ENCODE measurements around the gene RPS6KA2. TPM values are rescaled to one million over a fixed set of nuclear protein-coding genes. Genes with fewer than 3 reads are reported as not detected.
"Not testable (repeated sequence)": the region's sequence is repeated elsewhere in the genome, so short reads cannot be mapped to it uniquely, and the experiment has no call there.

RPS6KA2 gene
- total RNA-seq, 1 experiment from 2014 or later = 2.3 TPM

DNA sequence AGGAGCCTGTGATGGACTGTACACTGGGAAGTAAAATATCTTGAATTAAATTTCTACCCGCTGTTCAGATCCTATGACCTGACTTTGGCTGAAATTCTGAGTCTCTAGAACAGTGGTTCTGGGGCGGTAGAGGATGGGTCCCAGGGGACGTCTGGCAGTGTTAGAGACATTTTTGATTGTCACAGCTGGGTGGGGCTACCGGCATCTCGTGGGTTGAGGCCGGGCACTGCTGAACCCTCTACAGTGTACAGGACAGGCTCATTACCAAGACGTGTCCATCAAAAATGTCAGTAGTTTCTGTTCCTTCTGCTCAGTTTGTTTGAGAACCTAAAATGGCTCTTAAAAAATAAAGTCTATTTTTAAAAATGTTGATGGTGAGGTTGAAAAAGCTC lies 11.5 kb upstream of the RPS6KA2 start:
- in situ Hi-C loops (cut with HindIII; ENCODE audit: low pct_unique_long_range_greater_than_20kb, low sequenced_read_pairs) = no loop called here
- no peak for DNase-seq (ENCODE audit: low read depth)

DNA sequence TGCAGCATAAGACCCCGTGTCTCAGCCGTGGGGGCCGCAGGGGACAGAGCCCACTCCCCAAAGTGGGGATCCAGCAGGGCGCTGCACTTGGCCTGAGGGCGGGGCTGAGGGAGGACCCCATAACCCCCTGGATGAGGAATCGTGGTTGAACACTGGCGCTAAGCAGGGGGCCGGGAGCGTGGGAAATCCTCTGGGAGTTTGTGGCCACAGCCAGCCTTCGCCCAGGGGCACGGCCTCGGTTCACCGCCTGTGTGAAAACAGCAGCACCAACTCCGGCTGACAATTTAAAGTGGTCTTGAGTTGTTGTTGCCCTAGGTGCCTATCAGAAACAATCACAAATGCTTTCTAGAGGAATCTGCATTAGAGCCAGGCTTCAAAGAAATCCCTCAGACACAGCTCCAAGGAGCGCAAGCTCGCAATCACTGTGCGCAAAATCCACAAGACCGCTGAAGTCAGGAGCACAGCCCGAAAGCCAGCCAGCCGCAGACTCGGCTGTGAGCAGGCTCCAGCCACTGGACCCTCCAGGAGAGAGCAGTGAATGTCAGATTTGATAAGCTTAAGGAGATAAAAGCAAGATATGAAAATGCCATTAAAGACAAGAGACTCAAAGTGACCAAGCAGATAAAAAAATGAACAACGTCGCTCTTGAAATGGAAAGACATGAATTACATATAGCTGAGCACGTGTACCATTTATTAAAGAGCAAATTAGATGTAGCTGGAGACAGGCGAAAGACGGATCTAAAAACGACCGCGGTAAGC lies 10.9 kb upstream of the RPS6KA2 start:
- in situ Hi-C loops (cut with HindIII; ENCODE audit: low pct_unique_long_range_greater_than_20kb, low sequenced_read_pairs) = no loop called here
- no peak for DNase-seq (ENCODE audit: low read depth)

DNA sequence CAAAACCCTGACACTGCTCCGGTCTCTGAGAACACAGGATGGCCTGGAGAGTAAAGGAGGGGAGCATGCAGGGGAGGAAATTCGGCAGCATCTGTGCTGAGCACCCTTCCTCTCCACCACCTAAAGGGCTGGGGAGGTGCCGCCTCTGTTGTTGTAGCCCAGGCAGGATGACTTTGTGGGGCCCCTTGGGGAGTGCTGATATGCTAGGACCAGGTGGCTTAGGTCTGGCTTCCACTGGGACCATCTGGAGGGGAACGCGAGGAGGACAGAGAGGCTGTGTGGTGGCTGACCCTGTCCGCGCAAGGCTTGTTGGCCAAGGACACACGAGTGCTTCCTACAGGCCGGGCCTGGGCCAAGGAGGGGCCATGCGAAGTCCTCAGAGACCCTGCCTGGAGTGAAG lies 9.9 kb upstream of the RPS6KA2 start:
- DNase-seq (ENCODE audit: low read depth) = no peak
- in situ Hi-C loops (cut with HindIII; ENCODE audit: low pct_unique_long_range_greater_than_20kb, low sequenced_read_pairs) = no loop called here

DNA sequence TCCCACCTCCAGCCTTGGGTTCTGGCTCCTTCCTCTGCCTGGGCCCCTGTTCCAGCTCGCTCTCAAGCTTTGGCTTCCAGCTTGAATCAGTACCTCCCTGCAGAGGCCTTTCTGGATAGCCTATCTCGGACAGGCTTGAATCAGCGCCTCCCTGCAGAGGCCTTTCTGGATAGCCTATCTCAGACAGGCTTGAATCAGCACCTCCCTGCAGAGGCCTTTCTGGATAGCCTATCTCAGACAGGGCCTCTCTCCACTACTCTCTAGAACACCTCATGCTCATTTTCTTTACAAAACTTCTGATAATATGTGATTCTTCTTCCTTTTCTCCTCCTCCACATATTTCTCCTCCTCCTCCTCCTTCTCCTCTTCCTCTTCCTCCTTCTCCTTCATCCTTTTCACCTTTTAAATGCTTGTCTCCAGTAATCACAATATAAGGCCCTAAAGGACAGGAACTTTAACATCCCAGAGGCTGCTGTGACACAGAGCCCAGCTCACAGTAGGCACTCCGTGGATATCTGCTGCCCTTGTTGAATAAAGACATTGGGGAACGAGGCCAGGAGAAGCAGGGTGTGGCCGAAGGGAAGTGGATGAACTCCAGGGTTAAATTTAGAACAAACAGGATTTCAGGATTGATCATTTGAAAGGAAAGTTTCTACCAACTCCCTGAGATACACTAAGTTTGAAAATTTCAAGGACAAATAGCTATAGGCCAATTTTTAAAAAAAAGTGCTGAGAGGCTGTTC lies 9.3 kb upstream of the RPS6KA2 start:
- in situ Hi-C loops (cut with HindIII; ENCODE audit: low pct_unique_long_range_greater_than_20kb, low sequenced_read_pairs) = no loop called here
- DNase-seq (ENCODE audit: low read depth) = no peak

DNA sequence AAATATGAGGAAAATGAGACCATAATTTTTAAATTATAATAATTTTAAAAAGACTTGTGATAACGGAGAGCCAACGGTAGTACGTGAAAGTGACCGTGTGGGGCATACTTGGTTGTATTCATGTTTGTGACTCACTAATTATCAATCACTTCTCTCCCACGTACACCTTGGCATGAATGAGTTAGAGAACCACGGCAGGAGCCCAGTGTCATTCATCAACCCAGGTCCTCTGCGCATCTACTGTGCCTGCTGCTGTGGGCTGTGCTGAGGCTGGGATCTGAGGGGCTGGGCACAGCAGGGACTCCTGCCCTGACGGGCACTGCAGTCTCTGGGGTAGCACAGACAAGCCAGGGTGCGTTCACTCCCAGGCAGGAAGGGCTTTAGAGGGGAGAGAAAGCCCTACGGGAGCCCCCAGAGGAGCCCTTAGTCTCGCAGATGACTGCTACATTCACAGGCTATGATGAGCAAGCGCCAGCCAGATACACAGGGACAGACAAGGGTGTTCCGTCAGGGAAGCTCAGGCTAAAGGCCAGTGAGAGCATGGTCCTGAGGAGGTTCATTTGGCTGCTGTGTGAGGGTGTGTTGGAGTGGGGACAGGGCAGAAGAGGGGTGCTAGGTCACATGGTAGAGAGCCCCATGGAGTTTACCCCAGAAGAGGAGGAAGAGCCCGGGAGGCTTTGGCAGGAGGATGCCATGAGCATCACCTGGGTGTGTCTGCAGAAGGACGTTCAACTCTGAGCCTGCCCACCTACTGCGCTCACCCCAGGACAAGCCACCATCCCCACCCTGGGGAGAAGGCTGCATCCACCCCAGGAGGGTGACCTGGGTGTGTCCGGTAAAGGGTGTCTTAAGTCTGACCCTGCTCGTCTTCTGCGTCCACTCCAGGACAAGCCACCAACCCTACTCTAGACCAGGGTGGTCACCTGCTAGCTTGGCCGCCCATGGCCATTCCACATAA lies 8.2 kb upstream of the RPS6KA2 start:
- DNase-seq (ENCODE audit: low read depth) = no peak
- in situ Hi-C loops (cut with HindIII; ENCODE audit: low pct_unique_long_range_greater_than_20kb, low sequenced_read_pairs) = no loop called here

DNA sequence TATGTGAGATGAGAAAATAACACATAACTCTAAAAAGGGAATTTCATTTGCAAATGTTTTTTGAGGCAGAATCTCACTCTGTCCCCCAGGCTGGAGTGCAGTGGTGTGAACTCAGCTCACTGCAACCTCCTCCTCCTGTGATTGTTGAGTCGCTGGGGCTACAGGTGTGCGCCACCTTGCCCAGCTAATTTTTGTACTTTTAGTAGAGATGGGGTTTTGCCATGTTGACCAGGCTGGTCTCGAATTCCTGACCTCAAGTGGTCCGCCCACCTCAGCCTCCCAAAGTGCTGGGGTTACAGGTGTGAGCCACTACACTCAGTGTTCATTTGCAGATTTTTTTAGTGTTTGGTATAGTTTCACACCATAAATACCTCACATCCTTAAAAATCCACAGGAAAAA lies 7.5 kb upstream of the RPS6KA2 start:
- in situ Hi-C loops (cut with HindIII; ENCODE audit: low pct_unique_long_range_greater_than_20kb, low sequenced_read_pairs); DNase-seq (ENCODE audit: low read depth): not testable (repeated sequence)

DNA sequence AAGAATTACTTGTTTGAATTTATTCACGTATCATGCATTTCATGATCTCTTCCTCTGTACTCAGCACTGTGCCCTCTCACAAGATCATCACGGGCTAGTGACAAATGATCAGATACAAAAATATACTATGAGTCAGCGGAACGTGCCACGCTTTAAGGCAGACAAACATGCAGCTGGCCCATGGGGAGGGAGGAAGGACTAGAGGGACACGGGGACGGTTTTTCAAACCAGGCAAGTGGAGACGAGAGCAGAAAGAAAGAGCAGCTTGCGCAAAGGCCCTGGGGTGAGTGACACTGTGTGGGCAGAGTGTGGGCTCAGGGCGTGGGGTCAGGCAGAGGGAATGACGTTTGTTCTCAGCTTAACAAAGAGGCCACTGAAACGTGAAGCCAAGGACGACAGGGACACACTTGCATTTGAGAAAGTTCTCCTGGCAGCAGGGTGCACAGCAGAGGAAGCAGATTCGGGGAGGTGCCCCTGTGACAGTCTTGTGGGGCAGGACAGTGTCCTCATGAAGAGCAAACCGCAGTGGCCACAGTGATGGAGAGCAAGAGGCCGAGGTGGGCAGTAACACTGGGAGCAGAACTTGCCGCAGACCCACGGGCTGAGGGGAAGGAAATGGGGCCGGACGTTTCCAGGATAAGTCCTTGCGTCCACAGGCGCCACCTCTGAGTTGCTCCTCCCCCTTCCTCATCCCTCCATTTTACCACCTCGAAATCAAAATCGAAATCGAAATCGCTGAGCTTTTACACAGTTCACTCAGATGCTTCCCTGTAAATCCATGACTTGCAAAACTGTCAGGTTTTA lies 6.9 kb upstream of the RPS6KA2 start:
- in situ Hi-C loops (cut with HindIII; ENCODE audit: low pct_unique_long_range_greater_than_20kb, low sequenced_read_pairs) = no loop called here

DNA sequence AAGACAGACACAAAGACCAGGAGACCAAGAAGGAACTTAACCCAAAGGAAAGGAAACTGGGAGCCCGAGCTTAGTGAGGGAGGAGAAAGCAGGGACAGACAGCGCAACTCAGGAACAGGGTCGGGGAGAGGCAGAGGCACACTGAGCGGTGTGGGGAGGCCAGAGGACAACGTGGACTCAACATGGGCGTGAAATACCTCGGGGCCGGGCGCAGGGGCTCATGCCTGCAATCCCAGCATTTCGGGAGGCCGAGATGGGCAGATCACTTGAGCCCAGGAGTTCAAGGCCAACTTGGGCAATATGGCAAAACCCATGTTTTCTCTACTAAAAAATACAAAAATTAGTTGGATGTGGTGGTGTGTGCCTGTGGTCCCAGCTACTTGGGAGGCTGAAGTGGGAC lies 5.7 kb upstream of the RPS6KA2 start:
- in situ Hi-C loops (cut with HindIII; ENCODE audit: low pct_unique_long_range_greater_than_20kb, low sequenced_read_pairs) = no loop called here
- no peak for DNase-seq (ENCODE audit: low read depth)

More for the DNA sequence above, 6.9 kb upstream of the RPS6KA2 start:
- peak; percentile 19 for DNase-seq (ENCODE audit: low read depth)

DNA sequence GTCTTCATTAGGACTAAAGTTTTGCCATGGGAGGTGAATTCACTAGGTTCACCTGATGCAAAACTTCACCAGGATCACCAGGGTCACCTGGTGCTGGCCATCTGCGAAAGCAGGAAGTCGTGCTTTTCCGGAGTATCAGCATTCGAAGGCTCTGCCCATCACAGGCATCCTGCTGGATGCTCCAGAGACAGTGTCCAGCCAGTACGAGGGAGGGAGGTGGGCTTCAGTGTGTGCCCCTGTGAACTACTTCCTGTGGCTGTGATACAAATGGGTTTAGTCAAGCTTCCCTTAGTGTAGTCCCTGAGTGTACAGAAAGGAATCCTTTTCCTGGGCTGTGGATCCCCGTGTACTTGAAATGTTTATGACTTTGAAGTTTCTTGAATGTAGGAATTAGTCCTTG lies 3.4 kb upstream of the RPS6KA2 start:
- in situ Hi-C loops (cut with HindIII; ENCODE audit: low pct_unique_long_range_greater_than_20kb, low sequenced_read_pairs) = no loop called here

DNA sequence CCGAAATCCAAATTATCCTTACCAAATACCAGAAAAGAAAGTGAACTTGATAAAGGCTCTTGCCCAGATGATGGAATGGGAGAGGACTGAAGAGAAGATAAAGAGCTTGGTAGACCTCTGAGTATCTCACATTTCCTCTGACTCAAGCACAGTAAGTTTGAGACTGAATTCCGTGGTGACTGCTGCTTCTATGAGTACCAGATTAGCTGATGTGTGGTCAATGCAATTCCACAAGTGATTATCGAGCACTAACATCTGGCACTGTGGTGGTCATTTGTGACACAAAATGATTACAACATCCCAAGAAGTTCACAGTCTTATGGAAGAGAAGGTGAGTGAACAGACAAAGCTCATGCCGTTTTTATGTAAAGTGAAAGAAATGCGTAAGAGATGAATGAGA lies 2.6 kb upstream of the RPS6KA2 start:
- no peak for DNase-seq (ENCODE audit: low read depth)
- in situ Hi-C loops (cut with HindIII; ENCODE audit: low pct_unique_long_range_greater_than_20kb, low sequenced_read_pairs) = no loop called here

More for the DNA sequence above, 3.4 kb upstream of the RPS6KA2 start:
- DNase-seq (ENCODE audit: low read depth) = no peak

DNA sequence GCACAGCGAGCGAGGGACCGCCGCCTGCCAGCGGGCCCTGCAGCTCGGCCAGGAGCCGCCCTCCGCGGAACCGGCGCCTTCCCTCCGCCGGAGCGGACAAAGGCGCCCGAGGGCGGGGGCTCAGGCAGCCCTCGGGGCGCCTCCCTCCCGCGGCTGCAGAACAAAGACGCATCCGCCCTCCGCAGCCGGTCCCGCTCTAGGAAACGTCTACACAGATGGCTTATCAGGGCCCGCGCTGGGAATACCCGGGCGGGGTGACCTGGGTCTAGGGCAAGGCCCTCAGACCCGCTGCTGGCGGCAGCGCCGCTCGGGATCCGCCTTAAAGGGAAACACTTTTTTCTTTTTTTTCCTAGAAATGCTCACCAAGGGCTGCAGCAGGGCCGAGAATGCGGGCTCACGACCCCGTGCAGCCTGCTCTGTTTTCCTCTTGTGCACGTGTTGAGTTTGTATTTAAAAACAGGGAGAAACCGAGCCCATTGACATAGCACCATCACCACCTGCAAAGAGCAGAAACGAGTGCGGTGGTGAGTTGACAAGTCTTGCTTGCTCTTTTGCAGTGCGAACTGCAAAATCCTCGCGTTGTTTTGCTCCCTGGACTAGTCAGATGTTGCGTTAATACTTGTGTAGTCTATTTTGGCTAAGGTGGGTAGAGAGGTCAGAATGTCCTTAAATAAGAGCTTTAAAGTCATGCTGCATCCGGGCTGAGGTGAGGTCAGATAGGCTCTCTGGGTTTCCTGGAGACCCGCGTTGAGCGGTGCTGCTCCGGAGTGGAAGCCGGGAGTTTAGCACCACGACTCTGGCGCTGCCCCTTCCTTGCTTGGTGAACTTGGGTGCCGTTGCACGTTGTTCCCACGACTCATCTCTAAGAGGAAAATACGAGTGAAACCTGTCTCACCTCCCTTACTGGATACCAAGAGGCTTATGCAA lies 1.1 kb upstream of the RPS6KA2 start:
- in situ Hi-C loops (cut with HindIII; ENCODE audit: low pct_unique_long_range_greater_than_20kb, low sequenced_read_pairs) = no loop called here
- DNase-seq (ENCODE audit: low read depth) = no peak

DNA sequence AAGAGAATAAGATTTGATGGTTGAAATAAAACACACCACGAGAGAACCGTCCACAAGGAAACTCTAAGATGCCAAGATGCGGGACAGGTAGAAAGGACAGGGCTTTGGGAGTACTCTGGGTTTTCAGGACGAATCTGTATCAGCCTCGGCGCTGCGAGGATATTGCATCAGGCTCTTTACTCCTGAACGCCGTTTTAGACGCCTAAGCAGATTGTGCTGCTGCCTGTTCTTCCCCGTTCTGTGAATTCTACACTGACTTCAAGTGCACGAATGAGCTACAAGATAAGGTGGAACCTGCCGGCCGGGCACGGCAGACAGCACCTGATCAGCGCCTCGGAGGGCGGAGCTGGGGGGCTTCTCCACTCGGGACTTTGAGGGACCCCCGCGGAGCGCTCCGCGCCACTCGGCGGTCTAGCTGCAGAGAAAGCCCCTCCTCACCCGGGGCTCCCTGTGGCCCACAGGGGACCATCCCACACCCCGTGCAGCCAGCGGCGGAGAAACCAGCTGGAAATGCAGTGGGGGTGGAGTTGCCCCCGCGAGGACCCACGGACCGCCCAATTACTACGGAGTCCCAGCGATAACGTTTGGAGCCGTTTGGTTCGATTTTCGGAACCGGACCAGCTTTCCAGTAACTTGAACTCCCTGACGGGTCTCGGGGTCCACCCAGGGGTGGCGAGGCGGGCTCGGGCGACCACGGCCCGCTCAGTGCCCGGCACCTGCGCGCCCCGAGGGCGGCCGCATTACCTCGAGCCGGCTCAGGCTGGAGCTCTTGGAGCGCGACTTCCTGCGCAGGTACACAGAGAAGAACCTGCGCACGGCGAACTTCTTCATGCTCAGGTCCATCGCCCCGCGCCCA lies 646 bp downstream of the RPS6KA2 start:
- no peak for DNase-seq (ENCODE audit: low read depth)
- in situ Hi-C loops (cut with HindIII; ENCODE audit: low pct_unique_long_range_greater_than_20kb, low sequenced_read_pairs) = no loop called here

DNA sequence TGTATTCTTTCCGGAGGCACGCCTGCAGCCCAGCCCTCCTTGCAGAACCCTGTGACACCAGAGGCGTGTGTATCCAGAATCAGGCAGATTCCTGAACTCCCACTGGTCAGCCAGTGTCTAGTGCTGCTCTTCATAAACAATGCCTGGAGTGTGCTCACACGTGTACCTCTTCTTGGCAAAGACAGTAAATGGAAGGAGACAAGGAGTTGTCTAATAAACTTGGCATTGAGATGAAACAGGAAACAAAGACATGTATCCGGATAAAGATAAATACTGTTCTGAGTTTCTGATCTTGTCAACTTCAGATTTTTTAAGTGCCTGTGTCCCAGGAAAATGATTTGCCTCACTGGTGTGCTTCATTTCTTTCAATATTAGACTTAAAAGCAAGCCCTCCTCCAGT lies 1.7 kb downstream of the RPS6KA2 start:
- no peak for DNase-seq (ENCODE audit: low read depth)
- in situ Hi-C loops (cut with HindIII; ENCODE audit: low pct_unique_long_range_greater_than_20kb, low sequenced_read_pairs) = no loop called here

DNA sequence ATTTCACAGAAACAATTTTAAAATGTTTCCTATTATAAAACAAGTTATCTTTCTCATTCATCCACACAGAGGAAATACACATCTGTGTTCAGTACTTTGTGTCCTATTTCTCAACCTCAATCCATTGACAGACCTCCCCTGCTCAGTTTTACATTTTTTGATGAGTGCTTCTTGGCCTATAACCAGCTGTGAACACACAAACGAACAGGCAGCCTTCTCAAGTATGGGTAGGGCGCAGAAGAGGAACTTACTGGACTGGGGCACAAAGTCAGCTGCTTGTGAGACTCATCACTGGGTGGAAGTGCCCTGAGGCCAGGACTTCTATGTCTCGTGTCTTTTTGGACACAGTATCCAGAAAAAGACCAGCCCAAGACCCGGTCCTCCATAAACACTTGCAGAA lies 2.8 kb downstream of the RPS6KA2 start:
- no peak for DNase-seq (ENCODE audit: low read depth)
- in situ Hi-C loops (cut with HindIII; ENCODE audit: low pct_unique_long_range_greater_than_20kb, low sequenced_read_pairs) = no loop called here

DNA sequence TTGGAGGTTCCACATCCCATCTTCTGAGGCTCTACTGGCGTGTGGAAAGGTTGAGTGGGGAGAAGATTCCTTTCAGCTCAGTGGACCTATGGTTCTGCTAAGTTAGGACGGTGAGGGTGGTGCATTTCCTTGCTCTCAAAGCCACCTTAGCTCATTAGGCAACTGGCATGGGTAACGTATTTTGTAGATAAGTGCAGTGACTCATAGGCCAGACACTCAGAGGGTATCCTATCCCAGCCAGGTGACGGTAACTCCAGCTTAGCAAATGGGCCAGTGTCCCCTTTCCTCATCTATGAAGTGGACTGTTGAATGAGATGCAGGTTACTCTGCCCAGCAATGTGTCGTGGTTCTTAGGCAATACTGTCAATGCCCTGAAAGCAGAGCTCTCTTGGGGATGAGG lies 3.7 kb downstream of the RPS6KA2 start:
- in situ Hi-C loops (cut with HindIII; ENCODE audit: low pct_unique_long_range_greater_than_20kb, low sequenced_read_pairs) = no loop called here
- no peak for DNase-seq (ENCODE audit: low read depth)

DNA sequence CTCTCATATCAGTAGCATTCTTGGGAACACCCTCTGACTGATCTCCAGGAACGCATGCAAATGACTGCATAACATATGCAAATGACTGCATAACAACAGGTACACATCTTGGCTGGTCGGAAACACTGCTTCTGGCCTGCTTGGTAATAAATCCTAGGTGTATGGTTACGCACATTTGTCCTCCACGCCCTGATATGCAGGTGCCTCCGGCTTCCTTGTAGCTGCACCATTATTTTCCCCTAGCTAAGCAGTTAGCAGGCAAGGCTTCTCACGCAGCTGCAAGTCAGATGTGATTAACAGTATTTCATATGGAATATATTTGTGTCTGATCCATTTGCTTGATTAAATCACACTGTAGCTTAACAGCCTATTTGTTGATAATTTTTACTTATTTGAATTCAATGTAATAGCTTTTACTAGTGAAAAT lies 5.9 kb downstream of the RPS6KA2 start:
- in situ Hi-C loops (cut with HindIII; ENCODE audit: low pct_unique_long_range_greater_than_20kb, low sequenced_read_pairs) = no loop called here
- no peak for DNase-seq (ENCODE audit: low read depth)
